ENCODE data around the gene MYL3.

Gene MYL3

GRCh38 chr3:46861605-46862368 lies 1.5 kb downstream of the MYL3 start:
- no peak overlapping the region for H3K4me3 ChIP-seq (replicated peaks; ENCODE audit: insufficient read depth, low read length)
- DNase-seq (ENCODE audit: low read depth in 1 of 2, low spot score in 1 of 2) = no peak
- H3K27me3 ChIP-seq (ENCODE audit: insufficient read depth, poor library complexity, severe bottlenecking) = no peaks in the 10 kb centered on the region
- TF ChIP-seq GABPA (IDR thresholded peaks at IDR 0.05; ENCODE audit: low read depth) = no peak
- no peak for TF ChIP-seq CTCF (IDR thresholded peaks at IDR 0.05; ENCODE audit: insufficient read depth, low read length)
- no peak for TF ChIP-seq REST (IDR thresholded peaks at IDR 0.05; ENCODE audit: insufficient replicate concordance, low read depth)
- no peak for TF ChIP-seq SPI1 (IDR thresholded peaks at IDR 0.05; ENCODE audit: borderline replicate concordance, low read depth)
- TF ChIP-seq POLR2AphosphoS5 (IDR thresholded peaks at IDR 0.05; ENCODE audit: low read depth) = no peak
- H3K27ac ChIP-seq (replicated peaks) = no peak overlapping the region

GRCh38 chr3:46860810-46861604 lies 2.2 kb downstream of the MYL3 start:
- Histone ChIP-seq H3K27me3 (ENCODE audit: insufficient read depth, poor library complexity, severe bottlenecking) (no peaks in the 10 kb centered on the region), H3K4me3 (replicated peaks; ENCODE audit: insufficient read depth, low read length) (no peak overlapping the region), H3K27ac (replicated peaks) (no peak overlapping the region)
- no peak for DNase-seq (ENCODE audit: low read depth in 1 of 2, low spot score in 1 of 2)
- no peak for TF ChIP-seq POLR2AphosphoS5 (IDR thresholded peaks at IDR 0.05; ENCODE audit: low read depth)

- DNase-seq (ENCODE audit: low read depth in 1 of 2, low spot score in 1 of 2) = peak in 1 of 2 experiments; percentile 25
- no peak overlapping the region for H3K4me3 ChIP-seq (replicated peaks; ENCODE audit: insufficient read depth, low read length)
- H3K27me3 ChIP-seq (ENCODE audit: insufficient read depth, poor library complexity, severe bottlenecking) = no peaks in the 10 kb centered on the region
- no peak overlapping the region for H3K27ac ChIP-seq (replicated peaks)
- TF ChIP-seq GABPA (IDR thresholded peaks at IDR 0.05; ENCODE audit: low read depth) = no peak
- peak; percentile 47 for TF ChIP-seq CTCF (IDR thresholded peaks at IDR 0.05; ENCODE audit: insufficient read depth, low read length)
- TF ChIP-seq REST (IDR thresholded peaks at IDR 0.05; ENCODE audit: insufficient replicate concordance, low read depth) = no peak
- TF ChIP-seq SPI1 (IDR thresholded peaks at IDR 0.05; ENCODE audit: borderline replicate concordance, low read depth) = no peak
- no peak for TF ChIP-seq POLR2AphosphoS5 (IDR thresholded peaks at IDR 0.05; ENCODE audit: low read depth)
These were observed 3.0 kb downstream of the MYL3 start for GRCh38 chr3:46860017-46860809.
